Neural cell (in vitro differentiated cells): ENCODE data around the gene ARMCX6. TPM values are rescaled to one million over a fixed set of nuclear protein-coding genes. Genes with fewer than 3 reads are reported as not detected.

ENCODE experiments used
- H2AFZ ChIP-seq: fragments of 200-600, 300-800 bp; sonication (generic), shearing (Covaris generic); 2 replicates; pipeline ENCODE4 v1.6.0; 2014; ENCODE audit warnings: low read depth, mild to moderate bottlenecking, antibody characterized with exemption, low read length, moderate library complexity
- H3F3A ChIP-seq: fragments of 200-600 bp; shearing (Covaris generic); 2 replicates; pipeline ENCODE4 v1.6.1; 2016; ENCODE audit warnings: mild to moderate bottlenecking, moderate library complexity, mixed read lengths, antibody characterized with exemption, low read length; ENCODE audit not compliant: insufficient read depth, poor library complexity, severe bottlenecking
- H3K27ac ChIP-seq: fragments of 200-600, 300-800 bp; sonication (generic), shearing (Covaris generic); 2 replicates; pipeline ENCODE4 v1.5.1; 2014; ENCODE audit warnings: mild to moderate bottlenecking, low read length, moderate library complexity
- H3K27me3 ChIP-seq: fragments of 300-800, 200-600 bp; sonication (generic), shearing (Covaris generic); 2 replicates; pipeline ENCODE4 v1.6.0; 2014; ENCODE audit warnings: mild to moderate bottlenecking, low read depth, low read length, moderate library complexity; ENCODE audit not compliant: insufficient read depth
- H3K36me3 ChIP-seq: fragments of 300-800, 200-600 bp; sonication (generic), shearing (Covaris generic); 2 replicates; pipeline ENCODE4 v1.5.1; 2014; ENCODE audit warnings: mild to moderate bottlenecking, antibody characterized with exemption, low read length, moderate library complexity; ENCODE audit not compliant: insufficient read depth
- H3K4me2 ChIP-seq: fragments of 300-800, 200-600 bp; sonication (generic), shearing (Covaris generic); 2 replicates; pipeline ENCODE4 v1.6.0; 2014; ENCODE audit warnings: mild to moderate bottlenecking, low read length
- H3K4me3 ChIP-seq: fragments of 300-800, 200-600 bp; sonication (generic), shearing (Covaris generic); 2 replicates; pipeline ENCODE4 v1.5.1; 2014; ENCODE audit warnings: mild to moderate bottlenecking, low read length, moderate library complexity
- H3K79me2 ChIP-seq: fragments of 200-600 bp; shearing (Covaris generic); replicated peaks from 2 replicates; pipeline ENCODE4 v1.6.0; 2014; ENCODE audit warnings: mild to moderate bottlenecking, low read length, moderate library complexity; ENCODE audit not compliant: insufficient read depth
- H3K9ac ChIP-seq: fragments of 300-800, 200-600 bp; sonication (generic), shearing (Covaris generic); 2 replicates; pipeline ENCODE4 v1.6.1; 2016; ENCODE audit warnings: mild to moderate bottlenecking, low read length, mixed read lengths
- H3K9me2 ChIP-seq: fragments of 200-600 bp; shearing (Covaris generic); 2 replicates; pipeline ENCODE4 v1.6.1; 2016; ENCODE audit warnings: mild to moderate bottlenecking, low read length, mixed read lengths; ENCODE audit not compliant: insufficient read depth
- H3K9me3 ChIP-seq: fragments of 200-600, 300-800 bp; sonication (generic), shearing (Covaris generic); 2 replicates; pipeline ENCODE4 v1.6.1; 2016; ENCODE audit warnings: mild to moderate bottlenecking, mixed run types, low read length, moderate library complexity, mixed read lengths
- H4K20me1 ChIP-seq: fragments of 200-600 bp; shearing (Covaris generic); 2 replicates; pipeline ENCODE4 v1.6.1; 2016; ENCODE audit warnings: mild to moderate bottlenecking, mixed run types; ENCODE audit not compliant: insufficient read depth
- CTCF ChIP-seq: fragments of 450-650 bp; IDR thresholded peaks from 2 replicates; pipeline ENCODE4 v1.5.1; 2014; ENCODE audit warnings: antibody characterized with exemption, mild to moderate bottlenecking, moderate library complexity; ENCODE audit not compliant: poor library complexity, severe bottlenecking
- EP300 ChIP-seq: fragments of 450-650 bp; conservative IDR thresholded peaks from 2 replicates; pipeline ENCODE4 v1.6.1; 2014; ENCODE audit warnings: antibody characterized with exemption, mild to moderate bottlenecking, moderate library complexity; ENCODE audit not compliant: poor library complexity, severe bottlenecking
- EZH2 ChIP-seq: fragments of 200-600, 300-800 bp; shearing (Covaris generic), sonication (generic); IDR thresholded peaks from 2 replicates; pipeline ENCODE4 v1.6.1; 2014; ENCODE audit warnings: antibody characterized with exemption, low read length, borderline replicate concordance, mild to moderate bottlenecking; ENCODE audit not compliant: insufficient read depth, poor library complexity, severe bottlenecking
- MXI1 ChIP-seq: fragments of 450-650 bp; conservative IDR thresholded peaks from 2 replicates; pipeline ENCODE4 v1.6.1; 2014; ENCODE audit warnings: antibody characterized with exemption, mild to moderate bottlenecking; ENCODE audit not compliant: poor library complexity, severe bottlenecking
- POLR2AphosphoS5 ChIP-seq: IDR thresholded peaks from 2 replicates; pipeline ENCODE4 v1.6.1; 2012
- RAD21 ChIP-seq: fragments of 450-650 bp; conservative IDR thresholded peaks from 2 replicates; pipeline ENCODE4 v1.6.1; 2014; ENCODE audit warnings: antibody characterized with exemption, mild to moderate bottlenecking, moderate library complexity
- REST ChIP-seq: IDR thresholded peaks from 2 replicates; pipeline ENCODE4 v1.6.1; 2012; ENCODE audit warnings: borderline replicate concordance
- SMC3 ChIP-seq: fragments of 450-650 bp; conservative IDR thresholded peaks from 2 replicates; pipeline ENCODE4 v1.6.1; 2014; ENCODE audit warnings: antibody characterized with exemption, mild to moderate bottlenecking, moderate library complexity; ENCODE audit not compliant: poor library complexity
- TAF1 ChIP-seq: IDR thresholded peaks from 2 replicates; pipeline ENCODE4 v1.6.1; 2012; ENCODE audit warnings: low read depth
- polyA plus RNA-seq: library from polyadenylated mRNA; depleted of rRNA; stranded (reverse); fragments of >200 nt; gene quantifications from 2 replicates; pipeline ENCODE4 v1.2.3, GENCODE V29; 2014
- small RNA-seq, 3 experiments: library from RNA; depleted of rRNA; stranded (forward); fragments of <200 nt; gene quantifications; one replicate each; pipeline ENCODE3, GENCODE V24; 2012

Gene ARMCX6
- polyA plus RNA-seq, 1 donor from 2014 or later = 77.7 TPM

- Histone ChIP-seq H3K9ac (no peak overlapping the region), H3K9me3 (no peaks in the 10 kb centered on the region)
Observed at GRCh38 chrX:101595739-101596419, 21.9 kb downstream of the ARMCX6 start.

More at GRCh38 chrX:101595739-101596419, 21.9 kb downstream of the ARMCX6 start:
- H3F3A ChIP-seq = no peaks in the 10 kb centered on the region
- H3K4me3 ChIP-seq = no peak overlapping the region
- H3K27ac ChIP-seq = no peak overlapping the region
- no peaks in the 10 kb centered on the region for H4K20me1 ChIP-seq
- no peak for TF ChIP-seq EZH2
- no peak for TF ChIP-seq POLR2AphosphoS5
- TF ChIP-seq MXI1 = no peak
- no peak for TF ChIP-seq EP300
- peak; percentile 91 for TF ChIP-seq CTCF
- no peak for TF ChIP-seq REST
- TF ChIP-seq TAF1 = no peak
- TF ChIP-seq SMC3 = peak; percentile 93
- TF ChIP-seq RAD21 = peak; percentile 93
- H3K79me2 ChIP-seq = no peaks in the 10 kb centered on the region
- H2AFZ ChIP-seq = no peak overlapping the region
- H3K36me3 ChIP-seq = no peaks in the 10 kb centered on the region
- H3K9me2 ChIP-seq = no peaks in the 10 kb centered on the region
- H3K4me2 ChIP-seq = no peak overlapping the region
- H3K27me3 ChIP-seq = no peaks in the 10 kb centered on the region

Small RNAs within 50 kb of the gene (small RNA-seq; reads per million reads assigned to genes)
- gene RNU6-30P = 0.58 to 2.4 (median 0.69) reads per million in 3 experiments

Other genes with a start within 250 kb of the ARMCX6 start
- gene BTK, start 231.8 kb downstream of the ARMCX6 start, polyA plus RNA-seq = not detected in 2 replicates
- gene RPL36A, start 227.0 kb downstream of the ARMCX6 start, polyA plus RNA-seq = 1,366 and 1,978 TPM in 2 replicates
- 39.0 and 57.5 TPM in 2 replicates for gene GLA, start 210.1 kb downstream of the ARMCX6 start, polyA plus RNA-seq
- gene HNRNPH2, start 209.8 kb downstream of the ARMCX6 start, polyA plus RNA-seq = 136 and 167 TPM in 2 replicates
- 29.2 and 32.2 TPM in 2 replicates for gene ARMCX4, start 132.5 kb downstream of the ARMCX6 start, polyA plus RNA-seq
- gene ARMCX1, start 67.5 kb downstream of the ARMCX6 start, polyA plus RNA-seq = 81.8 and 84.5 TPM in 2 replicates
- 149 and 159 TPM in 2 replicates for gene ARMCX3, start 5.2 kb upstream of the ARMCX6 start, polyA plus RNA-seq
- gene ARMCX2, start 41.9 kb upstream of the ARMCX6 start, polyA plus RNA-seq = 49.3 and 57.2 TPM in 2 replicates